Heart left ventricle (tissue), 16 donors: ENCODE results near the gene CHN1. TPM values are rescaled to one million over a fixed set of nuclear protein-coding genes. Genes with fewer than 3 reads are reported as not detected.

ENCODE experiments used
- ATAC-seq, 4 donors: fragments of 200-7000 bp; cut with Tn5 transposase; one replicate each; pipeline ENCODE4 v1.9.1; 2020 to 2022; ENCODE audit warnings: moderate library complexity in 4 of 4, mild to moderate bottlenecking in 3 of 4, moderate number of reproducible peaks in 1 of 4
- DNase-seq, 5 donors: peaks; one replicate each; pipeline ENCODE4 v3.0.0-alpha.2; 2020
- H3K27ac ChIP-seq, 12 donors: fragments of 200-600 bp; sonication (generic) in 4 of 12; one replicate each; pipeline versions ENCODE4 v1.5.0 to v1.8.0; 2016 to 2022; ENCODE audit warnings: mild to moderate bottlenecking in 2 of 12
- H3K27me3 ChIP-seq, 9 donors: fragments of 200-600 bp; sonication (generic) in 2 of 9; one replicate each; pipeline versions ENCODE4 v1.5.1 to v1.8.0; 2016 to 2022; ENCODE audit warnings: mild to moderate bottlenecking in 3 of 9
- H3K36me3 ChIP-seq, 9 donors: fragments of 200-600 bp; sonication (generic) in 2 of 9; one replicate each; pipeline versions ENCODE4 v1.5.0 to v1.8.0; 2018 to 2022; ENCODE audit warnings: mild to moderate bottlenecking in 2 of 9
- H3K4me1 ChIP-seq, 12 donors: fragments of 200-600 bp; sonication (generic) in 4 of 12; one replicate each; pipeline versions ENCODE4 v1.5.0 to v1.8.0; 2016 to 2022; ENCODE audit warnings: mild to moderate bottlenecking in 3 of 12
- H3K4me3 ChIP-seq, 12 donors: fragments of 200-600 bp; sonication (generic) in 4 of 12; one replicate each; pipeline versions ENCODE4 v1.5.0 to v1.8.0; 2017 to 2022; ENCODE audit warnings: mild to moderate bottlenecking in 9 of 12, moderate library complexity in 4 of 12
- H3K9me3 ChIP-seq, 12 donors: fragments of 200-600 bp; sonication (generic) in 4 of 12; one replicate each; pipeline versions ENCODE4 v1.5.0 to v1.8.0; 2016 to 2022; ENCODE audit warnings: mild to moderate bottlenecking in 1 of 12
- CTCF ChIP-seq, 12 donors: fragments of 200-600 bp; sonication (generic) in 4 of 12; IDR thresholded peaks; one replicate each; pipeline versions ENCODE4 v1.5.0 to v1.8.0; 2018 to 2022; ENCODE audit warnings: antibody characterized with exemption in 12 of 12, mild to moderate bottlenecking in 5 of 12
- POLR2A ChIP-seq, 2 donors: fragments of 450-650 bp; IDR thresholded peaks; one replicate each; pipeline ENCODE4 v1.6.1; 2017; ENCODE audit warnings: antibody characterized with exemption in 2 of 2, mild to moderate bottlenecking in 2 of 2, moderate library complexity in 2 of 2
- WGBS, 4 donors: extraction: QIAGEN DNeasy Blood & Tissue Kit in 2 of 4; methylation state at CpG; one replicate each; pipeline versions ENCODE4 v1.1.5 to v1.1.7; 2013 to 2018; 5-methylcytosine and 5-hydroxymethylcytosine counted together
- intact Hi-C, 10 donors: fragments of 100-400 bp; cut with DNase I; formaldehyde crosslinking; loops; one replicate each; pipeline versions ENCODE4 v1.11.1 to v1.14.2; 2022
- polyA plus RNA-seq, 2 donors: library from polyadenylated mRNA; stranded (reverse); fragments of 200-250 nt; gene quantifications; one replicate each; pipeline ENCODE4 v1.2.3, GENCODE V29; 2013
- total RNA-seq, 9 donors: library from RNA; depleted of rRNA in 2 of 9; stranded (reverse); fragments of >200 nt in 2 of 9; fragmentation: NEBNext Ultra II Directional in 3 of 9; extraction: Animal tissue kit (Norgen Biotek cat#: 25700) in 3 of 9; gene quantifications; one replicate each; pipeline versions ENCODE4 v1.1.0 to v1.2.4, GENCODE V29; 2016 to 2023
- donor health status: ischemic (EF 13 %, LVEDD 7.1; RV severe dilation, severe dysfunction).
- donor health status: healthy with polysubstance abuse.
- donor health status: DM: no; HTN: yes; CAD: no.
- donor health status: DM: no; HTN: no; CAD: no.
- donor health status: ischemic (EF 25% LVEDD 6.9; RV normal size, moderate dysfunction).
- donor health status: ischemic (EF 25% LVEDD 5.7; RV mildly dilated, moderate dysfunction).
- donor health status: healthy.
- donor health status: DM: yes; HTN: yes; CAD: no.
- donor health status: ischemic (EF 35%, LVEDD 5.7; RV mildly dilated, moderate dysfunction).
- donor health status: nonischemic (EF 11% LVEDD 7.7; RV severe dilation, severe dysfunction).
- donor health status: DM: yes; HTN: yes; CAD: no.
- donor health status: PGD.
- donor health status: ischemic (EF 29% LVEDD 5.4; RV normal size, mild dysfunction).
- donor health status: nonischemic (EF 23%, LVEDD 6.1; RV moderate dilation, normal function).

The CHN1 gene
- total and polyA plus RNA-seq, 11 donors, result 6.9 to 24.3 (median 19.2) TPM

DNA sequence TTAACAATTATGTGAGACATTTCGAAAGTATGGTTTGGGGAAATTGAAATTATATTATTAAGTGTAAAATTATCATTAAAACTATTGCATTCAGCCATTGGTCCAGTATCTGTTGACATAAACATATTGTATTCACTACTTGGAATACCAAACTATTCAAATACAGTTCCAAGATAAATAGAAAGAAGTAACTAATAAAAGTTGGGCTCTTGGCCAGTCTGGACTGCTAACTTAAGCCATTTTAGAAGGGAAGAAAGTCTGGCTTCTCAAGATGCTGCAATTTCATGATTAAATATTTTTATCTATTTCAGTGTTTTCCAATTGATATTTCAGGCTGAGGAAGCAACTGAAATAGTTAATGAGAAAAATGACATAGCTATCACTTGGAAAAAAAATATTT is 131.1 kb downstream of the CHN1 start:
- Histone ChIP-seq H3K27ac (no peak overlapping the region), H3K27me3 (no peaks in the 10 kb centered on the region), H3K36me3 (no peaks in the 10 kb centered on the region), H3K4me3 (no peak overlapping the region), H3K4me1 (peaks cover 0 to 21% (median 0%) of the 10 kb centered on the region in 12 donors), H3K9me3 (no peaks in the 10 kb centered on the region)
- ATAC-seq, result no peak
- WGBS, 4 donors, result 0 to 85% (median 47%) methylated on average over 1 of the region's 1 CpG
- TF ChIP-seq CTCF (IDR thresholded peaks at IDR 0.05), result no peak
- intact Hi-C loops, result no loop called here
- DNase-seq, result no peak

GRCh38 chr2:174873471-174873870 is 131.7 kb downstream of the CHN1 start:
- peaks cover 0 to 16% (median 0%) of the 10 kb centered on the region in 12 donors for H3K4me1 ChIP-seq
- H3K36me3 ChIP-seq, result no peaks in the 10 kb centered on the region
- no peaks in the 10 kb centered on the region for H3K27me3 ChIP-seq
- TF ChIP-seq CTCF (IDR thresholded peaks at IDR 0.05) (no peak), POLR2A (IDR thresholded peaks at IDR 0.05) (no peak)
- intact Hi-C loops, result no loop called here
- ATAC-seq, result no peak
- no peak overlapping the region for H3K4me3 ChIP-seq
- DNase-seq, result no peak
- H3K9me3 ChIP-seq, result no peaks in the 10 kb centered on the region
- no peak overlapping the region for H3K27ac ChIP-seq

DNA sequence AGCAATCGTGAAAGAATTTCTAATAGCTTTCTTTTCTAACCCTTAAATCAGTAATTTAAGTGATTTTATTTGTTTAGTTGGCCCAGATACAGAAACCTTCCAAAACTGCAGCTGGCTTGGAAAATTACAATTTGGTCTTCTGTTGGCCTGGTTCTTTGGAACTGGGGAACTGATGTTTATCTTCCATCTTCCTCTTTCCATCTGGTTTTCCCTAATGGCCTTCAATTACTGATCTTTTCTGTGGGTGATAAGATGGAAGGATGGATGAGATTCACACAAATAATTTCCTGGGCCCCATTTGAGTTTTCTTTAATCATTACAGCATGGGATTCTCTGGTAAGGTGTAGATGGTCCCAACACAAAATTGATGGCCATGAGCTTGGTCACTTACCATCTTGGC is 134.4 kb downstream of the CHN1 start:
- TF ChIP-seq CTCF (IDR thresholded peaks at IDR 0.05), result no peak
- TF ChIP-seq POLR2A (IDR thresholded peaks at IDR 0.05), result no peak
- DNase-seq (no peak), ATAC-seq (no peak)
- intact Hi-C loops, result no loop called here
- WGBS, 4 donors, result 71 to 78% (median 76%) methylated on average over 1 of the region's 1 CpG
- H3K4me3 ChIP-seq, result no peak overlapping the region
- no peaks in the 10 kb centered on the region for H3K36me3 ChIP-seq
- no peaks in the 10 kb centered on the region for H3K9me3 ChIP-seq
- H3K27me3 ChIP-seq, result no peaks in the 10 kb centered on the region
- H3K27ac ChIP-seq, result no peak overlapping the region
- peaks cover 0 to 16% (median 0%) of the 10 kb centered on the region in 12 donors for H3K4me1 ChIP-seq

DNA sequence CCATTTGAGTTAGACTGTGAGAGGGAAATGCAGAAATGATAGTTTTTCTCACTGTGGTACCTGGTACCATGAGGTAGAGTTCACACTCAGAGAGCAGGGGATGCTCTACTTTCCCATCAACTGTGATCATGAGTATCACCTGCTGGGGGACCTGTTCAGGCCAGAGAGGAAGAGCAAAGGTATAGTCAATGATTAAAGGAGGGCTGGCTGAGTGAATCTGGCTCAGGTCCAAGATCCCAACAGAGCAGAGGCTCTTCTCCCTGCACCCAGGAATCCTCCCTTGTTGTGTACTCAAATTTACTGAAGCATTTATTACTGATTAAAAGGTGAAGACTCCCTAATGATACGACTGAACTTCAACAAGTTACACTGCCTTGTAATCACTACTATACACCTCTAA is 136.3 kb downstream of the CHN1 start:
- no peaks in the 10 kb centered on the region for H3K27me3 ChIP-seq
- DNase-seq (no peak), ATAC-seq (no peak)
- no peaks in the 10 kb centered on the region for H3K36me3 ChIP-seq
- intact Hi-C loops, result no loop called here
- TF ChIP-seq POLR2A (IDR thresholded peaks at IDR 0.05) (no peak), CTCF (IDR thresholded peaks at IDR 0.05) (no peak)
- H3K4me1 ChIP-seq, result peaks cover 0 to 14% (median 0%) of the 10 kb centered on the region in 12 donors
- no peaks in the 10 kb centered on the region for H3K9me3 ChIP-seq
- 89 to 97% (median 95%) methylated on average over 1 of the region's 1 CpG for WGBS, 4 donors
- no peak overlapping the region for H3K4me3 ChIP-seq
- H3K27ac ChIP-seq, result no peak overlapping the region
